ENCODE results near the gene UGT1A6.

The UGT1A6 gene

GRCh38 chr2:233820774-233821105 lies 128.1 kb downstream of the UGT1A6 start:
- no peaks in the 10 kb centered on the region for H3K4me1 Mint-ChIP-seq
- no peaks in the 10 kb centered on the region for H3K9me3 Mint-ChIP-seq
- H3K36me3 Mint-ChIP-seq, result peaks cover 2% of the 10 kb centered on the region
- H3K4me3 Mint-ChIP-seq, result no peak overlapping the region
- H3K27ac Mint-ChIP-seq, result no peak overlapping the region
- no peaks in the 10 kb centered on the region for H3K27me3 Mint-ChIP-seq

GRCh38 chr2:233821196-233821595 lies 128.5 kb downstream of the UGT1A6 start:
- Mint-ChIP-seq H3K27me3 (no peaks in the 10 kb centered on the region), H3K27ac (no peak overlapping the region), H3K9me3 (no peaks in the 10 kb centered on the region), H3K4me3 (no peak overlapping the region), H3K4me1 (no peaks in the 10 kb centered on the region), H3K36me3 (peaks cover 2% of the 10 kb centered on the region)

- peaks cover 2% of the 10 kb centered on the region for H3K36me3 Mint-ChIP-seq
- no peak overlapping the region for H3K4me3 Mint-ChIP-seq
- no peaks in the 10 kb centered on the region for H3K27me3 Mint-ChIP-seq
- H3K27ac Mint-ChIP-seq, result no peak overlapping the region
- H3K4me1 Mint-ChIP-seq, result no peaks in the 10 kb centered on the region
- no peaks in the 10 kb centered on the region for H3K9me3 Mint-ChIP-seq
Measured at GRCh38 chr2:233821709-233822100, 129.0 kb downstream of the UGT1A6 start.

GRCh38 chr2:233822101-233822771 lies 129.5 kb downstream of the UGT1A6 start:
- Mint-ChIP-seq H3K4me1 (no peaks in the 10 kb centered on the region), H3K36me3 (peaks cover 2% of the 10 kb centered on the region), H3K9me3 (no peaks in the 10 kb centered on the region), H3K27ac (no peak overlapping the region), H3K4me3 (no peak overlapping the region), H3K27me3 (no peaks in the 10 kb centered on the region)

Measured in activated naive CD4-positive, alpha-beta T cell treated with anti-CD3 and anti-CD28 coated beads, Interleukin-2, amount 50 U/mL, for 24 hours (primary cell).